HEK293 (cell line): ENCODE measurements around the gene AARS2.

ENCODE experiments used
- CTCF ChIA-PET: fragments of 350-600 bp; formaldehyde crosslinking; extraction: SDS; loops from one replicate; lab custom pipeline; 2021; ENCODE audit warnings: antibody characterized with exemption; lab: Yijun Ruan, JAX
- POLR2A ChIA-PET: fragments of 300-600 bp; formaldehyde crosslinking; extraction: SDS; loops from one replicate; lab custom pipeline; 2020; ENCODE audit warnings: antibody characterized with exemption, inconsistent platforms; lab: Yijun Ruan, JAX
- H3K27ac ChIP-seq: fragments of 200-500 bp; sonication (Bioruptor generic); 2 replicates; pipeline ENCODE4 v1.5.1; 2014; ENCODE audit warnings: low read depth, low read length, control low read depth, inconsistent platforms; ENCODE audit errors: extremely low read depth
- H3K36me3 ChIP-seq, 2 experiments: fragments of 200-500 bp in 1 of 2; sonication (Bioruptor generic) in 1 of 2; 1 replicate in 1 of 2; 2 replicates in 1 of 2; pipeline ENCODE4 v1.5.1; 2014 to 2017; ENCODE audit warnings: inconsistent platforms in 2 of 2, low read length in 2 of 2; ENCODE audit not compliant: control insufficient read depth in 2 of 2, insufficient read depth in 1 of 2
- H3K4me1 ChIP-seq: fragments of 200-500 bp; sonication (Bioruptor generic); 2 replicates; pipeline ENCODE4 v1.5.1; 2014; ENCODE audit warnings: mild to moderate bottlenecking, low read length, inconsistent platforms; ENCODE audit not compliant: control insufficient read depth, insufficient read depth
- H3K4me3 ChIP-seq: 2 replicates; pipeline ENCODE4 v1.5.1; 2011; ENCODE audit warnings: low read depth, mild to moderate bottlenecking, control low read depth, low read length, moderate library complexity
- H3K9me3 ChIP-seq: fragments of 200-500 bp; sonication (Bioruptor generic); 2 replicates; pipeline ENCODE4 v1.5.1; 2014; ENCODE audit warnings: low read depth, low read length, inconsistent platforms; ENCODE audit not compliant: control insufficient read depth, insufficient read depth
- GFI1B ChIP-seq: fragments of 450-650 bp; formaldehyde crosslinking; IDR thresholded peaks from 2 replicates; pipeline ENCODE4 v1.5.1; 2016; ENCODE audit warnings: missing biosample characterization, missing genetic modification characterization
- GLIS1 ChIP-seq: fragments of 450-650 bp; formaldehyde crosslinking; IDR thresholded peaks from 2 replicates; pipeline ENCODE4 v1.5.1; 2016; ENCODE audit warnings: missing biosample characterization, missing genetic modification characterization
- GLIS2 ChIP-seq: fragments of 450-650 bp; formaldehyde crosslinking; IDR thresholded peaks from 2 replicates; pipeline ENCODE4 v1.5.1; 2016; ENCODE audit warnings: missing biosample characterization, missing genetic modification characterization
- IKZF3 ChIP-seq: fragments of 450-650 bp; IDR thresholded peaks from 2 replicates; pipeline ENCODE4 v1.5.0; 2018; ENCODE audit warnings: missing biosample characterization, mild to moderate bottlenecking, missing genetic modification characterization, moderate library complexity
- ZBTB20 ChIP-seq: fragments of 450-650 bp; formaldehyde crosslinking; IDR thresholded peaks from 2 replicates; pipeline ENCODE4 v1.5.1; 2016; ENCODE audit warnings: missing biosample characterization, missing genetic modification characterization
- ZBTB21 ChIP-seq: fragments of 450-650 bp; formaldehyde crosslinking; IDR thresholded peaks from 2 replicates; pipeline ENCODE4 v1.5.1; 2017; ENCODE audit warnings: missing biosample characterization, missing genetic modification characterization
- ZFP37 ChIP-seq: fragments of 450-650 bp; formaldehyde crosslinking; IDR thresholded peaks from 2 replicates; pipeline ENCODE4 v1.5.1; 2016; ENCODE audit warnings: missing biosample characterization, missing genetic modification characterization
- ZNF155 ChIP-seq: fragments of 450-650 bp; formaldehyde crosslinking; IDR thresholded peaks from 2 replicates; pipeline ENCODE4 v1.5.1; 2016; ENCODE audit warnings: missing biosample characterization, missing genetic modification characterization
- ZNF202 ChIP-seq: fragments of 450-650 bp; formaldehyde crosslinking; IDR thresholded peaks from 2 replicates; pipeline ENCODE4 v1.5.1; 2016; ENCODE audit warnings: missing biosample characterization, missing genetic modification characterization, borderline replicate concordance
- ZNF335 ChIP-seq: fragments of 450-650 bp; formaldehyde crosslinking; conservative IDR thresholded peaks from 2 replicates; pipeline ENCODE4 v1.5.1; 2016; ENCODE audit warnings: missing biosample characterization, missing genetic modification characterization
- ZNF530 ChIP-seq: fragments of 450-650 bp; formaldehyde crosslinking; IDR thresholded peaks from 2 replicates; pipeline ENCODE4 v1.5.1; 2016; ENCODE audit warnings: low read depth, missing biosample characterization, missing genetic modification characterization
- ZNF549 ChIP-seq: fragments of 450-650 bp; IDR thresholded peaks from 2 replicates; pipeline ENCODE4 v1.5.1; 2018; ENCODE audit warnings: missing biosample characterization, missing genetic modification characterization, mild to moderate bottlenecking, inconsistent platforms, moderate library complexity
- ZNF561 ChIP-seq: fragments of 450-650 bp; IDR thresholded peaks from 2 replicates; pipeline ENCODE4 v1.5.1; 2018; ENCODE audit warnings: missing biosample characterization, missing genetic modification characterization, borderline replicate concordance
- ZNF571 ChIP-seq: fragments of 450-650 bp; formaldehyde crosslinking; IDR thresholded peaks from 2 replicates; pipeline ENCODE4 v1.5.0; 2017; ENCODE audit warnings: missing biosample characterization, missing genetic modification characterization
- ZNF610 ChIP-seq: fragments of 450-650 bp; formaldehyde crosslinking; IDR thresholded peaks from 2 replicates; pipeline ENCODE4 v1.5.1; 2016; ENCODE audit warnings: missing biosample characterization, missing genetic modification characterization, borderline replicate concordance
- ZNF623 ChIP-seq: fragments of 450-650 bp; formaldehyde crosslinking; IDR thresholded peaks from 2 replicates; pipeline ENCODE4 v1.5.1; 2016; ENCODE audit warnings: missing biosample characterization, missing genetic modification characterization
- ZNF791 ChIP-seq: fragments of 450-650 bp; formaldehyde crosslinking; IDR thresholded peaks from 2 replicates; pipeline ENCODE4 v1.5.1; 2016; ENCODE audit warnings: missing biosample characterization, missing genetic modification characterization
- TF ChIP-seq, protein P1 (sequence below): fragments of 450-650 bp; formaldehyde crosslinking; optimal IDR thresholded peaks from 2 replicates; pipeline ENCODE3; 2016; ENCODE audit warnings: missing biosample characterization, mild to moderate bottlenecking, missing genetic modification characterization
- TF ChIP-seq, protein P2 (sequence below): fragments of 450-650 bp; formaldehyde crosslinking; IDR thresholded peaks from 2 replicates; pipeline ENCODE4 v1.5.1; 2017; ENCODE audit warnings: missing biosample characterization, missing genetic modification characterization
- TF ChIP-seq, protein P3 (sequence below): fragments of 450-650 bp; formaldehyde crosslinking; IDR thresholded peaks from 2 replicates; pipeline ENCODE4 v1.5.1; 2017; ENCODE audit warnings: missing biosample characterization, missing genetic modification characterization
- TF ChIP-seq, protein P4 (sequence below): sonication (generic); formaldehyde crosslinking; IDR thresholded peaks from 2 replicates; pipeline ENCODE4 v1.8.1; 2022; ENCODE audit warnings: mild to moderate bottlenecking, moderate library complexity, missing genetic modification reagents
- TF ChIP-seq, protein P5 (sequence below): fragments of 450-650 bp; formaldehyde crosslinking; IDR thresholded peaks from 2 replicates; pipeline ENCODE4 v1.5.1; 2016; ENCODE audit warnings: missing biosample characterization, missing genetic modification characterization
- TF ChIP-seq, protein P6 (sequence below): fragments of 450-650 bp; formaldehyde crosslinking; conservative IDR thresholded peaks from 2 replicates; pipeline ENCODE4 v1.5.1; 2016; ENCODE audit warnings: low read depth, missing biosample characterization, missing genetic modification characterization

Gene AARS2

DNA sequence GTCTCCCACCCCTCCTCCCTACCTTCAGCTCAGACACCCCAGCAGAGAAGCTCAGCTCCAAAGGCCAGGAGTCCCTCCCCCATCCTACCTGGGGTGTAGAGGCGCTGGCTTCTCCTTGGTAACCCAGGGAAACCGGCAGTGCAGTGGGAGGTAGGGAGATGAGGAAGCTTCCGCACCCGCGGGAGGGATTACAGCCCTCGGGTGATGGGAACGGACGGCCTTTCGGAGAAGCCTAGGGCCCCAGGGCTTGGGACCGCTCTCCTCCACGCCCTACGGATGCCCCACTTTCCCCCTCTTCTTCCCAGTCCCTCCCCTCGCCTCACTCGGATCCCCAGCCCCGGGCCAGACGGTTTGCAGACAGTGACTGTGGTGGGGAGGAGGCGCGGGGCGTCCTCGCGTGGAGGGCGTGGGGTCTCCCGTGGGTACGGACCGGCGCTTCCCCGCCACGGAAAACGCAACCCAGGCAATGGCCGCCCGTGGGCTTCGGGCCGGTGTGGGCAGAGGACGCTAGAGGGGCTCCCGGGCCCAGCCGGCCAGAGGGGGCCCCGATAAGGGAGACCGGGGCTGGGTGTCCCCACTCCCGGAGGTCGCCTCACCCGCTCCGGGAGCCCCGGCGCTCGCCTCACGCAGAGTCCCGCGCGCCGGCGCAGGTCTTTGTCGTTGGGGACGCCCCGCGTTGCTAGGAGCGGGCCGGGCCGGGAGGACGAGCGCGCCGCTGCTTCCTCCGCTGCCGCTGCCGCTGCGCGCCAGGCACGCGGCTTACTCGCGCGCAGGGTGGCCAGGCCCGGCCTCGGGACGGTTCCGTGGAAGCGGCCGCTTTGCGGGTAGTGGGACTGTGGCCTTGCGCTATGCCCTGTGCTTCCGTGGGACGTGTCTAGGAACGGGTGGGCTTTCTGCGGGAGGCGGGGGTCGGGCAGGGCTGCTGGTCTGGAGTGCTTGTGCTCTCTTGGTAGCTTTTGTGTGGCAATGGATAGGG lies 15.8 kb downstream of the AARS2 start:
- ChIA-PET CTCF (interaction anchor here (0.5 to 5.5 kb wide), 8 partner anchors 12 to 44 kb away, joined by 3 to 60 read pairs (median 6); partner anchors contain the start of gene AARS2), POLR2A (interaction anchor here (1.6 to 3.0 kb wide), 5 partner anchors 9 to 51 kb away, joined by 7 to 20 read pairs (median 13); partner anchors contain the start of genes AARS2 and HSP90AB1)
- H3K9me3 ChIP-seq = no peaks in the 10 kb centered on the region
- H3K27ac ChIP-seq = no peak overlapping the region
- peak overlapping the region; percentile 44 for H3K4me3 ChIP-seq
- H3K36me3 ChIP-seq = peaks cover 13 to 27% of the 10 kb centered on the region in 2 experiments; a peak in 1 of 3 replicates
- no peaks in the 10 kb centered on the region; the same call in 1 of the 2 replicates for H3K4me1 ChIP-seq
- TF ChIP-seq, protein P1, sequence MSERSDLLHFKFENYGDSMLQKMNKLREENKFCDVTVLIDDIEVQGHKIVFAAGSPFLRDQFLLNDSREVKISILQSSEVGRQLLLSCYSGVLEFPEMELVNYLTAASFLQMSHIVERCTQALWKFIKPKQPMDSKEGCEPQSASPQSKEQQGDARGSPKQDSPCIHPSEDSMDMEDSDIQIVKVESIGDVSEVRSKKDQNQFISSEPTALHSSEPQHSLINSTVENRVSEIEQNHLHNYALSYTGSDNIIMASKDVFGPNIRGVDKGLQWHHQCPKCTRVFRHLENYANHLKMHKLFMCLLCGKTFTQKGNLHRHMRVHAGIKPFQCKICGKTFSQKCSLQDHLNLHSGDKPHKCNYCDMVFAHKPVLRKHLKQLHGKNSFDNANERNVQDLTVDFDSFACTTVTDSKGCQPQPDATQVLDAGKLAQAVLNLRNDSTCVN (tag by site-specific recombination) = peak; percentile 79
- TF ChIP-seq GLIS1 = peak; percentile 79
- TF ChIP-seq, protein P2, sequence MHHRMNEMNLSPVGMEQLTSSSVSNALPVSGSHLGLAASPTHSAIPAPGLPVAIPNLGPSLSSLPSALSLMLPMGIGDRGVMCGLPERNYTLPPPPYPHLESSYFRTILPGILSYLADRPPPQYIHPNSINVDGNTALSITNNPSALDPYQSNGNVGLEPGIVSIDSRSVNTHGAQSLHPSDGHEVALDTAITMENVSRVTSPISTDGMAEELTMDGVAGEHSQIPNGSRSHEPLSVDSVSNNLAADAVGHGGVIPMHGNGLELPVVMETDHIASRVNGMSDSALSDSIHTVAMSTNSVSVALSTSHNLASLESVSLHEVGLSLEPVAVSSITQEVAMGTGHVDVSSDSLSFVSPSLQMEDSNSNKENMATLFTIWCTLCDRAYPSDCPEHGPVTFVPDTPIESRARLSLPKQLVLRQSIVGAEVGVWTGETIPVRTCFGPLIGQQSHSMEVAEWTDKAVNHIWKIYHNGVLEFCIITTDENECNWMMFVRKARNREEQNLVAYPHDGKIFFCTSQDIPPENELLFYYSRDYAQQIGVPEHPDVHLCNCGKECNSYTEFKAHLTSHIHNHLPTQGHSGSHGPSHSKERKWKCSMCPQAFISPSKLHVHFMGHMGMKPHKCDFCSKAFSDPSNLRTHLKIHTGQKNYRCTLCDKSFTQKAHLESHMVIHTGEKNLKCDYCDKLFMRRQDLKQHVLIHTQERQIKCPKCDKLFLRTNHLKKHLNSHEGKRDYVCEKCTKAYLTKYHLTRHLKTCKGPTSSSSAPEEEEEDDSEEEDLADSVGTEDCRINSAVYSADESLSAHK (tag by site-specific recombination) = 0 out of 2 replicates have a peak, but pooled peaks have one; percentile 22
- TF ChIP-seq ZNF202 = no peak
- TF ChIP-seq ZBTB20 (tag by site-specific recombination) = peak; percentile 58
- no peak for TF ChIP-seq ZNF623 (tag by site-specific recombination)
- TF ChIP-seq ZNF530 (tag by site-specific recombination) = no peak
- TF ChIP-seq, protein P3, sequence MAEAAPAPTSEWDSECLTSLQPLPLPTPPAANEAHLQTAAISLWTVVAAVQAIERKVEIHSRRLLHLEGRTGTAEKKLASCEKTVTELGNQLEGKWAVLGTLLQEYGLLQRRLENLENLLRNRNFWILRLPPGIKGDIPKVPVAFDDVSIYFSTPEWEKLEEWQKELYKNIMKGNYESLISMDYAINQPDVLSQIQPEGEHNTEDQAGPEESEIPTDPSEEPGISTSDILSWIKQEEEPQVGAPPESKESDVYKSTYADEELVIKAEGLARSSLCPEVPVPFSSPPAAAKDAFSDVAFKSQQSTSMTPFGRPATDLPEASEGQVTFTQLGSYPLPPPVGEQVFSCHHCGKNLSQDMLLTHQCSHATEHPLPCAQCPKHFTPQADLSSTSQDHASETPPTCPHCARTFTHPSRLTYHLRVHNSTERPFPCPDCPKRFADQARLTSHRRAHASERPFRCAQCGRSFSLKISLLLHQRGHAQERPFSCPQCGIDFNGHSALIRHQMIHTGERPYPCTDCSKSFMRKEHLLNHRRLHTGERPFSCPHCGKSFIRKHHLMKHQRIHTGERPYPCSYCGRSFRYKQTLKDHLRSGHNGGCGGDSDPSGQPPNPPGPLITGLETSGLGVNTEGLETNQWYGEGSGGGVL (tag by site-specific recombination) = peak; percentile 35; the same call in 1 of the 2 replicates
- TF ChIP-seq GLIS2 = peak; percentile 74
- 0 out of 2 replicates have a peak, but pooled peaks have one; percentile 11 for TF ChIP-seq ZNF335
- TF ChIP-seq ZNF155 (tag by site-specific recombination) = no peak
- TF ChIP-seq, protein P4, sequence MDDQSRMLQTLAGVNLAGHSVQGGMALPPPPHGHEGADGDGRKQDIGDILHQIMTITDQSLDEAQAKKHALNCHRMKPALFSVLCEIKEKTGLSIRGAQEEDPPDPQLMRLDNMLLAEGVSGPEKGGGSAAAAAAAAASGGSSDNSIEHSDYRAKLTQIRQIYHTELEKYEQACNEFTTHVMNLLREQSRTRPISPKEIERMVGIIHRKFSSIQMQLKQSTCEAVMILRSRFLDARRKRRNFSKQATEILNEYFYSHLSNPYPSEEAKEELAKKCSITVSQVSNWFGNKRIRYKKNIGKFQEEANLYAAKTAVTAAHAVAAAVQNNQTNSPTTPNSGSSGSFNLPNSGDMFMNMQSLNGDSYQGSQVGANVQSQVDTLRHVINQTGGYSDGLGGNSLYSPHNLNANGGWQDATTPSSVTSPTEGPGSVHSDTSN (CRISPR knock-in tag) = peak; percentile 51; the same call in 1 of the 2 replicates
- TF ChIP-seq, protein P5, sequence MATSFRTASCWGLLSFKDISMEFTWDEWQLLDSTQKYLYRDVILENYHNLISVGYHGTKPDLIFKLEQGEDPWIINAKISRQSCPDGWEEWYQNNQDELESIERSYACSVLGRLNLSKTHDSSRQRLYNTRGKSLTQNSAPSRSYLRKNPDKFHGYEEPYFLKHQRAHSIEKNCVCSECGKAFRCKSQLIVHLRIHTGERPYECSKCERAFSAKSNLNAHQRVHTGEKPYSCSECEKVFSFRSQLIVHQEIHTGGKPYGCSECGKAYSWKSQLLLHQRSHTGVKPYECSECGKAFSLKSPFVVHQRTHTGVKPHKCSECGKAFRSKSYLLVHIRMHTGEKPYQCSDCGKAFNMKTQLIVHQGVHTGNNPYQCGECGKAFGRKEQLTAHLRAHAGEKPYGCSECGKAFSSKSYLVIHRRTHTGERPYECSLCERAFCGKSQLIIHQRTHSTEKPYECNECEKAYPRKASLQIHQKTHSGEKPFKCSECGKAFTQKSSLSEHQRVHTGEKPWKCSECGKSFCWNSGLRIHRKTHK (tag by site-specific recombination) = no peak
- TF ChIP-seq ZFP37 (tag by site-specific recombination) = no peak
- TF ChIP-seq ZNF610 = 0 out of 2 replicates have a peak, but pooled peaks have one; percentile 19
- TF ChIP-seq, protein P6, sequence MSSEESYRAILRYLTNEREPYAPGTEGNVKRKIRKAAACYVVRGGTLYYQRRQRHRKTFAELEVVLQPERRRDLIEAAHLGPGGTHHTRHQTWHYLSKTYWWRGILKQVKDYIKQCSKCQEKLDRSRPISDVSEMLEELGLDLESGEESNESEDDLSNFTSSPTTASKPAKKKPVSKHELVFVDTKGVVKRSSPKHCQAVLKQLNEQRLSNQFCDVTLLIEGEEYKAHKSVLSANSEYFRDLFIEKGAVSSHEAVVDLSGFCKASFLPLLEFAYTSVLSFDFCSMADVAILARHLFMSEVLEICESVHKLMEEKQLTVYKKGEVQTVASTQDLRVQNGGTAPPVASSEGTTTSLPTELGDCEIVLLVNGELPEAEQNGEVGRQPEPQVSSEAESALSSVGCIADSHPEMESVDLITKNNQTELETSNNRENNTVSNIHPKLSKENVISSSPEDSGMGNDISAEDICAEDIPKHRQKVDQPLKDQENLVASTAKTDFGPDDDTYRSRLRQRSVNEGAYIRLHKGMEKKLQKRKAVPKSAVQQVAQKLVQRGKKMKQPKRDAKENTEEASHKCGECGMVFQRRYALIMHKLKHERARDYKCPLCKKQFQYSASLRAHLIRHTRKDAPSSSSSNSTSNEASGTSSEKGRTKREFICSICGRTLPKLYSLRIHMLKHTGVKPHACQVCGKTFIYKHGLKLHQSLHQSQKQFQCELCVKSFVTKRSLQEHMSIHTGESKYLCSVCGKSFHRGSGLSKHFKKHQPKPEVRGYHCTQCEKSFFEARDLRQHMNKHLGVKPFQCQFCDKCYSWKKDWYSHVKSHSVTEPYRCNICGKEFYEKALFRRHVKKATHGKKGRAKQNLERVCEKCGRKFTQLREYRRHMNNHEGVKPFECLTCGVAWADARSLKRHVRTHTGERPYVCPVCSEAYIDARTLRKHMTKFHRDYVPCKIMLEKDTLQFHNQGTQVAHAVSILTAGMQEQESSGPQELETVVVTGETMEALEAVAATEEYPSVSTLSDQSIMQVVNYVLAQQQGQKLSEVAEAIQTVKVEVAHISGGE (tag by site-specific recombination) = no peak
- no peak for TF ChIP-seq GFI1B
- peak; percentile 46; the same call in 1 of the 2 replicates for TF ChIP-seq ZNF561 (tag by site-specific recombination)
- no peak for TF ChIP-seq ZNF571
- TF ChIP-seq ZNF791 (tag by site-specific recombination) = no peak
- TF ChIP-seq ZBTB21 (tag by site-specific recombination) = no peak
- no peak for TF ChIP-seq ZNF549 (tag by site-specific recombination)
- 0 out of 2 replicates have a peak, but pooled peaks have one; percentile 19 for TF ChIP-seq IKZF3
